ENCODE data around the gene FOXN4. TPM values are rescaled to one million over a fixed set of nuclear protein-coding genes. Genes with fewer than 3 reads are reported as not detected.

The FOXN4 gene
- total and polyA plus RNA-seq, 2 of the 13 experiments (the other 11 are each of a cell fraction or from before 2014, with no cell fraction given): 0.11 TPM; not detected in 1

DNA sequence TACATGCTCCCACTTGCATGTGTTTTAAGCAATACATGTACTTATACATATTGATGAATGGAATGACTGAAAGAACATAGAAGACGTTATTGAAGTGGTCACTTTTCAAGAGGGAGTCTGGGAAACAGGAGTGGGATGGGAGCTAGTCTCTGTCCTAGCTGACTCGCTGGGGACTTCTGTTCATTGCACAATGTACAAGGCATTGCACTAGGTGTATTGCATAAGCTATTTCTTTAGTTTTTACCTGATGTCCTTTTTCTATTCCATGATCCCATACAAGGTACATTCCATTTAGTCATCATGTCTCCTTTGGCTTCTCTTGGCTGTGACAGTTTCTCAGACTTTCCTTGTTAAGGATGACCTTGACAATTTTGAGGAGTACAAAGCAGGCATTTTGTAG lies 34.6 kb upstream of the FOXN4 start:
- Histone ChIP-seq H3K36me3 (replicated peaks in 1 of 2; ENCODE audit: control insufficient read depth in 1 of 2, insufficient read depth in 2 of 2, low read length in 2 of 2) (no peaks in the 10 kb centered on the region), H3K79me2 (ENCODE audit: insufficient read depth, low read length) (no peaks in the 10 kb centered on the region), H3K9ac (ENCODE audit: insufficient read depth, low read depth, low read length) (no peak overlapping the region), H3K4me2 (ENCODE audit: low read depth, low read length) (no peak overlapping the region), H3K27me3 (ENCODE audit: control insufficient read depth in 1 of 2, insufficient read depth in 2 of 2, low read length in 2 of 2) (no peaks in the 10 kb centered on the region), H3K9me3 (ENCODE audit: low read length) (no peaks in the 10 kb centered on the region), H3K4me3 (replicated peaks in 1 of 3; ENCODE audit: insufficient read depth in 1 of 3, low read depth in 2 of 3, low read length in 3 of 3) (no peak overlapping the region), H2AFZ (ENCODE audit: low read length) (no peak overlapping the region), H4K20me1 (ENCODE audit: insufficient read depth, low read length) (no peaks in the 10 kb centered on the region), H3K27ac (ENCODE audit: extremely low read length, insufficient read depth, low read length) (no peak overlapping the region), H3K4me1 (ENCODE audit: insufficient read depth, low read length) (no peaks in the 10 kb centered on the region)
- ChIA-PET CTCF (ENCODE audit: low intra/inter-chr PET ratio, low total read pairs) (no interaction called here), POLR2A (no interaction called here)
- no peak for FAIRE-seq
- intact Hi-C loops (cut with micrococcal nuclease; ENCODE audit: unreplicated experiment): no loop called here
- in situ Hi-C loops (cut with HindIII; ENCODE audit: extremely low pct_ligation_motif_present, low pct_unique_long_range_greater_than_20kb): no loop called here
- DNase-seq (ENCODE audit: low spot score): no peak
- TF ChIP-seq ZNF773 (CRISPR knock-in tag; IDR thresholded peaks at IDR 0.05; ENCODE audit: borderline replicate concordance): no peak
- peak; percentile 79 for TF ChIP-seq CEBPB (IDR thresholded peaks at IDR 0.05; ENCODE audit: borderline replicate concordance, low read depth, low read length)
- ATAC-seq: no peak
- BruUV-seq (replicated peaks): no TSS peak
- 2% methylated on average over 2 of the region's 2 CpGs for WGBS (ENCODE audit: low lambda C conversion rate)

DNA sequence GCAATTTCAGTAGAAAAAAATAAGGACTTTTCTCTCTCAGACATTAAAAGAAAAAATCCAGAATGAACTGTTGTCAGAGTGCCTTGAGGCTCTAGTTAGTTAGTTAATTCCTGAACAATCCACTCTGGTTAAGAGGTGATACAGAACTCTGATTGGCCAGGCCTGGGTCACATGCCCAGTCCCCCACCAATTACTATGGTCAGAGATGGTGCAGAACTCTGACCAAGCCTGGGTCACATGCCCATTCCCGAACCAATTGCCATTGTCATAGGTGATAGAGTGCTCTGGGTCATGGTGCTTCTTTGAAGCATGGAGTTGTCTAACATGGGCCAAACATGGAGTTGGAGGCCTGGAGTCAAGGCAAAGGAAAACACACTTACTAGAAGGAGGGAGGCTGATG lies 27.5 kb upstream of the FOXN4 start:
- Histone ChIP-seq H4K20me1 (ENCODE audit: insufficient read depth, low read length) (no peaks in the 10 kb centered on the region), H3K27ac (ENCODE audit: extremely low read length, insufficient read depth, low read length) (no peak overlapping the region), H3K4me3 (replicated peaks in 1 of 3; ENCODE audit: insufficient read depth in 1 of 3, low read depth in 2 of 3, low read length in 3 of 3) (no peak overlapping the region), H3K4me1 (ENCODE audit: insufficient read depth, low read length) (0 out of 2 replicates have a peak, but pooled peaks cover 3% of the 10 kb centered on the region), H2AFZ (ENCODE audit: low read length) (no peak overlapping the region), H3K4me2 (ENCODE audit: low read depth, low read length) (no peak overlapping the region), H3K9ac (ENCODE audit: insufficient read depth, low read depth, low read length) (no peak overlapping the region), H3K36me3 (replicated peaks in 1 of 2; ENCODE audit: control insufficient read depth in 1 of 2, insufficient read depth in 2 of 2, low read length in 2 of 2) (no peaks in the 10 kb centered on the region), H3K9me3 (ENCODE audit: low read length) (no peaks in the 10 kb centered on the region), H3K79me2 (ENCODE audit: insufficient read depth, low read length) (no peaks in the 10 kb centered on the region), H3K27me3 (ENCODE audit: control insufficient read depth in 1 of 2, insufficient read depth in 2 of 2, low read length in 2 of 2) (peaks cover 0 to 2% of the 10 kb centered on the region in 2 experiments; a peak in 1 of 5 replicates)
- in situ Hi-C loops (cut with HindIII; ENCODE audit: extremely low pct_ligation_motif_present, low pct_unique_long_range_greater_than_20kb): no loop called here
- ATAC-seq (no peak), DNase-seq (ENCODE audit: low spot score) (no peak), FAIRE-seq (no peak)
- 0% methylated on average over 1 of the region's 1 CpG for WGBS (ENCODE audit: low lambda C conversion rate)
- intact Hi-C loops (cut with micrococcal nuclease; ENCODE audit: unreplicated experiment): no loop called here
- CTCF ChIA-PET (ENCODE audit: low intra/inter-chr PET ratio, low total read pairs): no interaction called here
- no TSS peak for BruUV-seq (replicated peaks)
- POLR2A ChIA-PET: no interaction called here
- no peak for TF ChIP-seq ZNF569 (CRISPR knock-in tag; IDR thresholded peaks at IDR 0.05; ENCODE audit: borderline replicate concordance)
- TF ChIP-seq NONO (IDR thresholded peaks at IDR 0.05): no peak
- TF ChIP-seq NONO (CRISPR knock-in tag; conservative IDR thresholded peaks at IDR 0.05): no peak
- no peak for TF ChIP-seq EP300 (IDR thresholded peaks at IDR 0.05; ENCODE audit: low read depth in 2 of 2, low read length in 2 of 2)
- TF ChIP-seq EP300 (CRISPR knock-in tag; IDR thresholded peaks at IDR 0.05; ENCODE audit: borderline replicate concordance): no peak
- TF ChIP-seq ZNF3 (CRISPR knock-in tag; IDR thresholded peaks at IDR 0.05): no peak
- no peak for TF ChIP-seq KDM1A (CRISPR knock-in tag; IDR thresholded peaks at IDR 0.05)
